ENCODE results near the gene DNAJC27. TPM values are rescaled to one million over a fixed set of nuclear protein-coding genes. Genes with fewer than 3 reads are reported as not detected.

The DNAJC27 gene
- total RNA-seq, 2 experiments from 2014 or later = 20.0 to 23.1 TPM

DNA sequence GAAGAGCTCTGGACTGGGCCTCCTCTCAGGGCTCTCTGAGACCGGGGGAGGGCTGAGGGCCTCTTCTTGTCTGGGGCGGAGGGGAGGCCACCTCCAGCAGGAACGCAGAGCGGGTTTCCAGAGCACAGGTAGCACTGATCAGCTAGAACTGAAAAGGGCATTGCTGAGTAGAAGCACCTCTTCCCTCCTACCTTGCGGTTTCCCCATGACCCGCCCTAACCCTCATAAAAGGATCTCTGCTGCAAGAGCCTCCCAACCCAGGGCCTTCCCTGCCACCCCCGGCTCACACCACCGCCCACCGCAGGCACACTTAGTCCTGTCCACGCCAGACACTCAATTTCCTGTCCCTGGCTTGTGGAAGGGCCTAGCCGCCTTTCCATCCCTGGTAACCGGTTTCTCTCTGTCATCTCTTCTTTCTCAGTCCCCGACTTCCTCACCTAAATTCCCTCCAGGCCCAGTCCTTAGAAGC lies 52.7 kb downstream of the DNAJC27 start:
- peak overlapping the region; percentile 97 for H3K4me3 Mint-ChIP-seq
- H3K4me1 Mint-ChIP-seq (ENCODE audit: low read depth) = peaks cover 34% of the 10 kb centered on the region
- H3K9me3 ChIP-seq (ENCODE audit: control insufficient read depth in 1 of 2, insufficient read depth in 1 of 2, low read length in 2 of 2) = no peaks in the 10 kb centered on the region
- no peaks in the 10 kb centered on the region for H3K27me3 ChIP-seq (ENCODE audit: control insufficient read depth in 1 of 2, insufficient read depth in 2 of 2, low read length in 2 of 2)
- DNase-seq = peak in 13 of 14 experiments; percentile 32 to 86 (median 54)
- intact Hi-C loops (cut with DNase I, micrococcal nuclease) = loop anchor here in 1 of 2 experiments (5.0 kb wide), 1 partner anchor 122 kb away; no protein-coding TSS in a partner anchor
- peak overlapping the region; percentile 69 for H3K27ac Mint-ChIP-seq
- peaks cover 13% of the 10 kb centered on the region for H3K36me3 ChIP-seq (ENCODE audit: insufficient read depth, low read length)
- POLR2A ChIA-PET = interaction anchor here (1.0 kb wide), 1 partner anchor 842 kb away, joined by 3 read pairs; the partner anchor contains the start of gene SF3B6
- H3K4me3 ChIP-seq (ENCODE audit: low read length) = peak overlapping the region; percentile 60
- peak; percentile 56 for ATAC-seq (ENCODE audit: poor library complexity)
- peaks cover 37% of the 10 kb centered on the region for H3K4me1 ChIP-seq (ENCODE audit: insufficient read depth, low read length)
- H3K9me3 Mint-ChIP-seq = no peaks in the 10 kb centered on the region
- peaks cover 9% of the 10 kb centered on the region for H3K36me3 Mint-ChIP-seq (ENCODE audit: low read depth)
- CTCF ChIA-PET = no interaction called here
- TF ChIP-seq, protein P1, sequence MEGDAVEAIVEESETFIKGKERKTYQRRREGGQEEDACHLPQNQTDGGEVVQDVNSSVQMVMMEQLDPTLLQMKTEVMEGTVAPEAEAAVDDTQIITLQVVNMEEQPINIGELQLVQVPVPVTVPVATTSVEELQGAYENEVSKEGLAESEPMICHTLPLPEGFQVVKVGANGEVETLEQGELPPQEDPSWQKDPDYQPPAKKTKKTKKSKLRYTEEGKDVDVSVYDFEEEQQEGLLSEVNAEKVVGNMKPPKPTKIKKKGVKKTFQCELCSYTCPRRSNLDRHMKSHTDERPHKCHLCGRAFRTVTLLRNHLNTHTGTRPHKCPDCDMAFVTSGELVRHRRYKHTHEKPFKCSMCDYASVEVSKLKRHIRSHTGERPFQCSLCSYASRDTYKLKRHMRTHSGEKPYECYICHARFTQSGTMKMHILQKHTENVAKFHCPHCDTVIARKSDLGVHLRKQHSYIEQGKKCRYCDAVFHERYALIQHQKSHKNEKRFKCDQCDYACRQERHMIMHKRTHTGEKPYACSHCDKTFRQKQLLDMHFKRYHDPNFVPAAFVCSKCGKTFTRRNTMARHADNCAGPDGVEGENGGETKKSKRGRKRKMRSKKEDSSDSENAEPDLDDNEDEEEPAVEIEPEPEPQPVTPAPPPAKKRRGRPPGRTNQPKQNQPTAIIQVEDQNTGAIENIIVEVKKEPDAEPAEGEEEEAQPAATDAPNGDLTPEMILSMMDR (IDR thresholded peaks at IDR 0.05) = no peak
- H3K27me3 Mint-ChIP-seq = no peaks in the 10 kb centered on the region
- no peak overlapping the region for H3K27ac ChIP-seq (ENCODE audit: low read depth in 1 of 2, low read length in 2 of 2)

DNA sequence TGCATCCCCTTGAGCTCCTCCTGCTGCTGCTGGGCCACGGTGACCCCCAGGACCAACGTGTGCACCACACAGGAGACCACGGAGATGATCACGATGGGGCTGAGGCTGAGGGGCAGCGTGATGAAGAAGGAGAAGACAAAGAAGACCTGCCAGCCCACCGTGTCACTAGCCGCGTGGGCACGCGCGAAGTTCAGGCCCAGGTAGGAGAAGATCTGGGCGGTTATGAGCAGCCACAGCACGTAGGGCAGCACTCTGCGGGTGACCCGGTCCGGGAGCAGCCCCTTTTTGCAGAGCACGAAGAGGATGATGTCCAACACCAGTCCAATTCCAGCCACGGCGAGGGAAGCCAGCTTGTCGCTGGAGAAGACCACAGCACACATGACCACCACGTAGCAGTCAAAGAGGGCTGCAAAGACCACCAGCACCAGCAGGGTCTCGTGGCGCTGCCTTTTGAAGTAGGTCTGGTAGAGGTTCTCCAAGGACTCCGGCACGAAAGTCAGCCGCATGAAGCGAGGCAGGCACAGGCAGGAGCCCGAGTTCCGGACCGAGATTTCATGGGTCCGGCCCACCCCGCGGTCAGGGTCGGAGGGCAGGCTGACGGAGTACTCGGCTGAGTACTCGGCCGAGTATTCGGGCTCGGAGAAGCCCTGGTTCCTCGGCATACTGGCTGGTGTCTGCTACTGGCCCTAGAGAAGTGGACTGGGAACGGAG lies 53.3 kb downstream of the DNAJC27 start:
- ATAC-seq (ENCODE audit: poor library complexity) = no peak
- peaks cover 37% of the 10 kb centered on the region for H3K4me1 ChIP-seq (ENCODE audit: insufficient read depth, low read length)
- H3K27me3 ChIP-seq (ENCODE audit: control insufficient read depth in 1 of 2, insufficient read depth in 2 of 2, low read length in 2 of 2) = no peaks in the 10 kb centered on the region
- H3K36me3 Mint-ChIP-seq (ENCODE audit: low read depth) = peaks cover 9% of the 10 kb centered on the region
- H3K9me3 ChIP-seq (ENCODE audit: control insufficient read depth in 1 of 2, insufficient read depth in 1 of 2, low read length in 2 of 2) = no peaks in the 10 kb centered on the region
- ChIA-PET POLR2A (interaction anchor here (1.0 kb wide), 1 partner anchor 842 kb away, joined by 3 read pairs; the partner anchor contains the start of gene SF3B6), CTCF (no interaction called here)
- H3K27ac ChIP-seq (ENCODE audit: low read depth in 1 of 2, low read length in 2 of 2) = no peak overlapping the region
- H3K4me1 Mint-ChIP-seq (ENCODE audit: low read depth) = peaks cover 34% of the 10 kb centered on the region
- peak overlapping the region; percentile 69 for H3K27ac Mint-ChIP-seq
- intact Hi-C loops (cut with DNase I, micrococcal nuclease) = loop anchor here in 1 of 2 experiments (5.0 kb wide), 1 partner anchor 121 kb away; no protein-coding TSS in a partner anchor
- no peaks in the 10 kb centered on the region for H3K9me3 Mint-ChIP-seq
- peak in 1 of 14 experiments; percentile 5 for DNase-seq
- peak overlapping the region; percentile 97 for H3K4me3 Mint-ChIP-seq
- TF ChIP-seq, protein P1 (IDR thresholded peaks at IDR 0.05) = no peak
- H3K27me3 Mint-ChIP-seq = no peaks in the 10 kb centered on the region
- peak overlapping the region; percentile 60 for H3K4me3 ChIP-seq (ENCODE audit: low read length)
- H3K36me3 ChIP-seq (ENCODE audit: insufficient read depth, low read length) = peaks cover 14% of the 10 kb centered on the region

DNA sequence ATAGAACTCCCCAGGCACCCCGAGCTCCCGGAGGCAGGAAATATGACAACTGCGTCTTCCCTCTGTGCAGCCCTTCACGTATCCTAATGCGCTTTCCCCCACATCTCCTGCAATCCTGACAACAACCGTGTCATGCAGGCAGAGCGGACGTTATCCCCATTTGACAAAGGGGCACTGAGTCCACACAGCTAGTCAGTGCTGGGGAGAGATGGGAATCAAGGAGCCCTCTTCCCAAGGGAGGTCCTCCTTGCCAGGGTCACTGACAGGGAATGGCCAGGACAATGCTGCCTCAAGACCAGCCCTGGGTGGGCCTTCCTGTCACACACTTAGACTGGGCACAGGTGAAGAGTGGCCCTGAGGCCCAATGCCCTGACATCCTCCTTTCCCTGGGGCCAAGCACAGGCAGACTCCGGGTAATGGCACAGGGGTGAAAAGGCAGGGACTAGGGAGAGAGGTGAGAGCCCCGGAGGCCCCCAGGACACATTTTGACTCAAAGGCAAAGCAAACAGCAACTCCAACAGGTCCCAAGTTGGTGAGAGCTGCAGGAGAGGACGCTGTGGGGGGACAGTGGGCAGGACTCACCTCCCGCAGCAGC lies 53.9 kb downstream of the DNAJC27 start:
- H3K9me3 ChIP-seq (ENCODE audit: control insufficient read depth in 1 of 2, insufficient read depth in 1 of 2, low read length in 2 of 2) = no peaks in the 10 kb centered on the region
- intact Hi-C loops (cut with DNase I, micrococcal nuclease) = loop anchor here in 1 of 2 experiments (5.0 kb wide), 1 partner anchor 121 kb away; no protein-coding TSS in a partner anchor
- ChIA-PET POLR2A (no interaction called here), CTCF (no interaction called here)
- Mint-ChIP-seq H3K36me3 (ENCODE audit: low read depth) (peaks cover 9% of the 10 kb centered on the region), H3K27me3 (no peaks in the 10 kb centered on the region), H3K4me3 (peak overlapping the region; percentile 97), H3K9me3 (no peaks in the 10 kb centered on the region), H3K4me1 (ENCODE audit: low read depth) (peaks cover 34% of the 10 kb centered on the region), H3K27ac (no peak overlapping the region)
- DNase-seq (no peak), ATAC-seq (ENCODE audit: poor library complexity) (no peak)
- H3K27ac ChIP-seq (ENCODE audit: low read depth in 1 of 2, low read length in 2 of 2) = no peak overlapping the region
- H3K27me3 ChIP-seq (ENCODE audit: control insufficient read depth in 1 of 2, insufficient read depth in 2 of 2, low read length in 2 of 2) = no peaks in the 10 kb centered on the region
- TF ChIP-seq, protein P1 (IDR thresholded peaks at IDR 0.05) = no peak
- H3K4me1 ChIP-seq (ENCODE audit: insufficient read depth, low read length) = peaks cover 37% of the 10 kb centered on the region
- peaks cover 16% of the 10 kb centered on the region for H3K36me3 ChIP-seq (ENCODE audit: insufficient read depth, low read length)
- H3K4me3 ChIP-seq (ENCODE audit: low read length) = no peak overlapping the region
